GM12801 (cell line): ENCODE results near the gene APBB3.

Experiments used
- TF ChIP-seq, protein P1 (sequence below): IDR thresholded peaks from one replicate; pipeline ENCODE4 v1.5.1; 2011; ENCODE audit warnings: control low read depth; ENCODE audit not compliant: insufficient read length; ENCODE audit errors: extremely low read depth

The APBB3 gene, protein sequence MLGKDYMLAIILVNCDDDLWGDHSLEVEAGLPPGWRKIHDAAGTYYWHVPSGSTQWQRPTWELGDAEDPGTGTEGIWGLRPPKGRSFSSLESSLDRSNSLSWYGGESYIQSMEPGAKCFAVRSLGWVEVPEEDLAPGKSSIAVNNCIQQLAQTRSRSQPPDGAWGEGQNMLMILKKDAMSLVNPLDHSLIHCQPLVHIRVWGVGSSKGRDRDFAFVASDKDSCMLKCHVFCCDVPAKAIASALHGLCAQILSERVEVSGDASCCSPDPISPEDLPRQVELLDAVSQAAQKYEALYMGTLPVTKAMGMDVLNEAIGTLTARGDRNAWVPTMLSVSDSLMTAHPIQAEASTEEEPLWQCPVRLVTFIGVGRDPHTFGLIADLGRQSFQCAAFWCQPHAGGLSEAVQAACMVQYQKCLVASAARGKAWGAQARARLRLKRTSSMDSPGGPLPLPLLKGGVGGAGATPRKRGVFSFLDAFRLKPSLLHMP

DNA sequence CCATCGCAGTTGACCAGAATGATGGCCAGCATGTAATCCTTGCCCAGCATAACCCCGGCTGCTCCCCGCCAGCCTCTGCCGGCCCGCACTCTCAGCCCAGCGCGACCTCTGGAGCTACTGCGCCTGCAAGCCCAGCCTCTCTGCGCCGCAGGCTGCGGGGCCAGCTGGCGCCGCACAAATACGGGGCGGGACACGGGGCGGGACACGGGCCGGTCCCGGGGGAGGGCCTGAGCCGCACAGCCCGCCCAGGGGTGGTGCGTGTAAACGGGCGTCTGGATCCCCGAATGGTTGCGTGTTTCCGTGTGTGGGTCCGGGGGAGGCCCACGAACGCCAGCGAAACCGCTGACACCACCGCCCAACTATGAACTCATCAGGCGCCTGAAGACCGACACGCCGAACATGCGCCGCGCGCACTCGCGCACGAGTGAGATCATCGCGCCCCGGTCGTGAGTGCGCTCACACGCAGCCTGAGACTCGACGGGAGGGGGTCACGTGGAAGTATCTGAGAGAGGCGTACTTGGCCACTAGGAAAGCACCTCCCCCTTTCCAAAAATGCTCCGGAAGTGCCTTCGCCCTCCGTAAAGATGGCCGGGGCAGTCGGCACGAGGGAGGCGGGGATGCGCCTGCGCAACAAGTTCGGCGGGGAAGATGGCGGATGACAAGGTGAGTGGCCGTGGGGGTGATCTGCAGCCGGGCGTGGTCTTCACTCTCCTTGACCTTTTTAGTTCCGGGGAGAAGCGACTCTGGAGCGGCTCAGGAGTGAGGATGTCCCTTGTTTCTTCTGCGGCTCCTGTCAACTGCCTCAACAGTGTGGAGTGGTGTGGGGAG, at the start of gene APBB3, which contains the start of gene SLC35A4:
Gene APBB3 (minus strand): TSS at position 403 of the 828 bp plus-strand sequence. CDS start 353 bp downstream, at position 50.
Gene SLC35A4 (plus strand): TSS at position 633 of the 828 bp plus-strand sequence. CDS start 2,342 bp downstream, outside the sequence.
- TF ChIP-seq, protein P1, sequence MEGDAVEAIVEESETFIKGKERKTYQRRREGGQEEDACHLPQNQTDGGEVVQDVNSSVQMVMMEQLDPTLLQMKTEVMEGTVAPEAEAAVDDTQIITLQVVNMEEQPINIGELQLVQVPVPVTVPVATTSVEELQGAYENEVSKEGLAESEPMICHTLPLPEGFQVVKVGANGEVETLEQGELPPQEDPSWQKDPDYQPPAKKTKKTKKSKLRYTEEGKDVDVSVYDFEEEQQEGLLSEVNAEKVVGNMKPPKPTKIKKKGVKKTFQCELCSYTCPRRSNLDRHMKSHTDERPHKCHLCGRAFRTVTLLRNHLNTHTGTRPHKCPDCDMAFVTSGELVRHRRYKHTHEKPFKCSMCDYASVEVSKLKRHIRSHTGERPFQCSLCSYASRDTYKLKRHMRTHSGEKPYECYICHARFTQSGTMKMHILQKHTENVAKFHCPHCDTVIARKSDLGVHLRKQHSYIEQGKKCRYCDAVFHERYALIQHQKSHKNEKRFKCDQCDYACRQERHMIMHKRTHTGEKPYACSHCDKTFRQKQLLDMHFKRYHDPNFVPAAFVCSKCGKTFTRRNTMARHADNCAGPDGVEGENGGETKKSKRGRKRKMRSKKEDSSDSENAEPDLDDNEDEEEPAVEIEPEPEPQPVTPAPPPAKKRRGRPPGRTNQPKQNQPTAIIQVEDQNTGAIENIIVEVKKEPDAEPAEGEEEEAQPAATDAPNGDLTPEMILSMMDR: no peak

DNA sequence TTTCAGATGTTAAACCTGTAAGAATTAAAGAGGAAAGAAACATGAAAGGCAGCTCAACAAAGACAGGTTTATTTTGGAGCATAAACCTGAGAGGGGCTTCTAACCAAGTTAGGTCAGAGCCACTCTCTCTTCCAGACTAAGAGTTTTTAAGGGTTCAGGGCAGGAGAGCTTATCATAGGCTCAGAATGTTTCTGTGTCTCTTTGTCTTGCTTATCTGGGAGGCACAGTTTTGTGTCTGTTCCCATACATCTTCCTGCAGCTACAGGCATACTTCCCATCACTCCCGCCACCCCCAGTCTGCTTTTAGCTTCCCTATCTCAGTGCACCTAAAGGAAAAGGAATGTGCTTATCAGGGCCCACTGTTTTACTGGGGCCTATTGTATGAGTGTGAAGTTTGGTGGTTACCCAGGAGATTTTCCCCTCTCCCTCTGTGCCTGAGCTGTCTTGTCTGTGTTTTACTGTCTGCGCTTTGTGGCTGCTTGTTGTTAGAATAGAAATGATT, 46.7 kb upstream of the APBB3 start:
- TF ChIP-seq, protein P1: no peak

DNA sequence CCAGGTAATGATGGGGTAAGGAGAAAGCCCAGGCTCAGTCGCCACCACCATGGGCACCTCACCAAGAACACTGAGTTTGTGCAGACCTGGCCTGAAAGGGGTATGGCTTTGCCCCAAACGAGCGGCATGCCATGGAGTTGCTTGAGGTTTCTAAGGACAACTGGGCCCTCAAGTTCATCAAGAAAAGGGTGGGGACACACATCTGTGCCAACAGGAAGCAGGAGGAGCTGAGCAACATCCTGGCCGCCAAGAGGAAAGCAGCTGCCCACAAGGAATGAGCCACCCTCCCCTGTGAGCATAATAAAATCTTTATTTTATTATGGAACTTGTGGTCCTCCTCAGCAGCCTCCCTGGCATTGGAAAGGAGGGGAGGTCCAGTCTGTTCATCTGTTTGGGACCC, 44.7 kb upstream of the APBB3 start:
- TF ChIP-seq, protein P1: no peak

DNA sequence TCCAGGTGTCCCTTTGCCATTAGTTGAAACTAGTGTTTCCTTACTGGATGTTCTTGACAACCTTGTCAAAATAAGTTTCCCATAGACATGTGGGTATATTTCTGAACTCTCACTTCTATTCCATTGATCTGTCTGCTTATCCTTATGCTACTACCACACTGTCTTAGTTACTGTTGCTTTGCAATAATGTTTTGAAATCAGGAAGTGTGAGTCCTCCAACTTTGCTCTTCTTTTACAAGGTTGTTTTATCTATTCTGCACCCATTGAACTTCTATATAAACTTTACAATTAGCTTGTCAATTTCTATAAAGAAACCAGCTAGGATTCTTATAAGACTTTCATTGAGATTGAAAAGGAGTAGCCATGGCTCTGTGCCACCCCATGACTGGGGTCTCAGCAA, 44.3 kb upstream of the APBB3 start:
- TF ChIP-seq, protein P1: no peak

DNA sequence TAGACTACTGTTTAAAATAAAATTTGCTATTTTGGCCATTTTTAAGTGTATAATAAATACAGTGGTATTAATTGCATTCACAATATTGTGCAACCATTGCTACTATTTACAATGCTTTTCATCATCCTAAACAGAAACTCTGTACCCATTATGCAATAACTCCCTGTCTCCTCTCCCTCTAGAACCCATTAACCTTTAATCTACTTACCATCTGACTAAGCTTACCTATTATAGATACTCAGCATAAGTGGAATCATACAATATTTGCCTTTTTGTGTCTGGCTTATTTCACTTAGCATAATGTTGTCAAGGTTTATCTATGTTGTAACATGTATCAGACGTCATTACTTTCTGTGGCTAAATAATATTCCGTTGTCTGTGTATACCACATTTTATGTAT, 42.6 kb upstream of the APBB3 start:
- TF ChIP-seq, protein P1: no peak

DNA sequence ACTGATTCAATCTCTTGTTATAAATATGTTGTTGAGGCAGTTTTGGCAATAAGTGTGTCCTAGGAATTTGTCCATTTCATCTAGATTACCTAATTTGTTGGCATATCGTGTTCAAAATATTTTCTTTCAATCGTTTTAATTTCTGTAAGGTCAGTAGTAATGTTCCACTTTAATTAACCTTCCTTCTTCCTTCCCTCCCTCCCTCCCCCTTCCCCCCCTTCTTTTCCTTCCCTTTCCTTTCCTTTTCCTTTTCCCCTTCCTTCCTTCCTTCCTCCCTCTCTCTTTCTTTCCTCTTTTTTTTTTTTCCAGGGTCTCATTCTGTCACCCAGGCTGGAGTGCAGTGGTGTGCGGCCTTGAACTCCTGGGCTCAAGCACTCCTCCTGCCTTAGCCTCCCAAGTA, 41.5 kb upstream of the APBB3 start:
- TF ChIP-seq, protein P1: no peak

DNA sequence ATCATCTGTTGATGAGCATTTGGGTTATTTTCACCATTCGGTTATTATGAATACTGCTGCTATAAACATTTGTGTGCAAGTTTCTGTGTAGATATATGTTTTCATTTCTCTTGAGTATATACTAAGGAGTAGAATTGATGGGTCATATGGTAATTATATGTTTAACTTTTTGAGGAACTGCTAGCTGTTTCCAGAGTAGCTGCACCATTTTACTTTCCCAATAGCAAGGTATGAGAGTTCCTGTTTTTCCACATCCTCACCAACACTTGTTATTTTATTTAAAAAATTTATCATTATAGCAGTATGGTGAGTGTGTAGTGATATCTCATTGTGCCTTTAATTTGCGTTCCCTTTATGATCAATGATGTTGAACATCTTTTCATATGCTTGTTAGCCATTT, 39.3 kb upstream of the APBB3 start:
- TF ChIP-seq, protein P1: no peak
